ENCODE measurements around the gene PRLR. TPM values are rescaled to one million over a fixed set of nuclear protein-coding genes. Genes with fewer than 3 reads are reported as not detected.

The PRLR gene
- total and polyA plus RNA-seq, 2 of the 13 experiments (the other 11 are each of a cell fraction or from before 2014, with no cell fraction given), result 12.2 to 13.3 TPM

DNA sequence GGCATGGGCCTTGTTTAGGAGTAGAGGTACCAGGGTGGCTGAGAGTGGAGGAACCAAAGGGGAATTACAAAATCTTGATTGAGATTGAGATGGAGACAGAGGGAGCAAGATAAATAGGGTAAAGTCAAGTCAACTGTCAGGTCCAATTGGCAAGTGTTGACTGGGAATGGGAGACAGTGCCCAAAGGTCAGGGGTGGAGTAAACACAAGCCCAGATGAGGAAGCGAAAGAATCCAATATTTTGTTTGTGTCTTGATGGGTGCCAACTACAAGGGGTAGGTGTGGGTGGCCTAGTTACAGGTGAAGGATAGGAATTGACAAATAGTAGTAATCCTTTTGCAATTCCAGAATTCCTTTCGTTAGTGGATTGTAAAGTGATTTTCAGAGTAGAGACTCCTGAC, 107.5 kb downstream of the PRLR start (continued):
- TF ChIP-seq, protein P1, sequence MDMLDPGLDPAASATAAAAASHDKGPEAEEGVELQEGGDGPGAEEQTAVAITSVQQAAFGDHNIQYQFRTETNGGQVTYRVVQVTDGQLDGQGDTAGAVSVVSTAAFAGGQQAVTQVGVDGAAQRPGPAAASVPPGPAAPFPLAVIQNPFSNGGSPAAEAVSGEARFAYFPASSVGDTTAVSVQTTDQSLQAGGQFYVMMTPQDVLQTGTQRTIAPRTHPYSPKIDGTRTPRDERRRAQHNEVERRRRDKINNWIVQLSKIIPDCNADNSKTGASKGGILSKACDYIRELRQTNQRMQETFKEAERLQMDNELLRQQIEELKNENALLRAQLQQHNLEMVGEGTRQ (IDR thresholded peaks at IDR 0.05; ENCODE audit: low read depth, low read length), result no peak
- TF ChIP-seq, protein P1 (CRISPR knock-in tag; IDR thresholded peaks at IDR 0.05; ENCODE audit: borderline replicate concordance), result no peak
- no peak for TF ChIP-seq TGIF2 (CRISPR knock-in tag; IDR thresholded peaks at IDR 0.05)

GRCh38 chr5:35120715-35121114, 109.6 kb downstream of the PRLR start:
- CTCF ChIA-PET (ENCODE audit: low intra/inter-chr PET ratio, low total read pairs), result no interaction called here
- intact Hi-C loops (cut with micrococcal nuclease; ENCODE audit: unreplicated experiment), result loop anchor here (5.0 kb wide), 1 partner anchor 37 kb away; no protein-coding TSS in a partner anchor
- H2AFZ ChIP-seq (ENCODE audit: low read length), result no peak overlapping the region
- no peaks in the 10 kb centered on the region for H3K9me3 ChIP-seq (ENCODE audit: low read length)
- no peak overlapping the region for H3K4me2 ChIP-seq (ENCODE audit: low read depth, low read length)
- H3K4me1 ChIP-seq (ENCODE audit: insufficient read depth, low read length), result peaks cover 49% of the 10 kb centered on the region
- no peak for FAIRE-seq
- H3K9ac ChIP-seq (ENCODE audit: insufficient read depth, low read depth, low read length), result no peak overlapping the region
- 100% methylated on average over 1 of the region's 1 CpG for WGBS (ENCODE audit: low lambda C conversion rate)
- no peak overlapping the region for H3K4me3 ChIP-seq (replicated peaks in 1 of 3; ENCODE audit: insufficient read depth in 1 of 3, low read depth in 2 of 3, low read length in 3 of 3)
- peaks cover 0 to 5% of the 10 kb centered on the region in 2 experiments; a peak in 1 of 5 replicates for H3K36me3 ChIP-seq (replicated peaks in 1 of 2; ENCODE audit: control insufficient read depth in 1 of 2, insufficient read depth in 2 of 2, low read length in 2 of 2)
- H4K20me1 ChIP-seq (ENCODE audit: insufficient read depth, low read length), result no peaks in the 10 kb centered on the region
- DNase-seq (ENCODE audit: low spot score), result no peak
- H3K79me2 ChIP-seq (ENCODE audit: insufficient read depth, low read length), result no peaks in the 10 kb centered on the region
- no peak for ATAC-seq
- in situ Hi-C loops (cut with HindIII; ENCODE audit: extremely low pct_ligation_motif_present, low pct_unique_long_range_greater_than_20kb), result no loop called here
- POLR2A ChIA-PET, result no interaction called here
- no peak overlapping the region for H3K27ac ChIP-seq (ENCODE audit: extremely low read length, insufficient read depth, low read length)
- no TSS peak for BruUV-seq (replicated peaks)
- no peaks in the 10 kb centered on the region for H3K27me3 ChIP-seq (ENCODE audit: control insufficient read depth in 1 of 2, insufficient read depth in 2 of 2, low read length in 2 of 2)
- TF ChIP-seq ZNF512 (CRISPR knock-in tag; IDR thresholded peaks at IDR 0.05) (no peak), PCBP2 (optimal IDR thresholded peaks at IDR 0.05; ENCODE audit: low read depth, low read length, poor library complexity, severe bottlenecking) (no peak), THAP11 (CRISPR knock-in tag; IDR thresholded peaks at IDR 0.05) (no peak), PLSCR1 (CRISPR knock-in tag; IDR thresholded peaks at IDR 0.05; ENCODE audit: borderline replicate concordance) (no peak), ZNF562 (CRISPR knock-in tag; IDR thresholded peaks at IDR 0.05; ENCODE audit: borderline replicate concordance) (no peak), SOX6 (IDR thresholded peaks at IDR 0.05) (no peak), SOX6 (CRISPR knock-in tag; IDR thresholded peaks at IDR 0.05) (no peak), MXD4 (CRISPR knock-in tag; IDR thresholded peaks at IDR 0.05) (no peak)
- TF ChIP-seq, protein P2, sequence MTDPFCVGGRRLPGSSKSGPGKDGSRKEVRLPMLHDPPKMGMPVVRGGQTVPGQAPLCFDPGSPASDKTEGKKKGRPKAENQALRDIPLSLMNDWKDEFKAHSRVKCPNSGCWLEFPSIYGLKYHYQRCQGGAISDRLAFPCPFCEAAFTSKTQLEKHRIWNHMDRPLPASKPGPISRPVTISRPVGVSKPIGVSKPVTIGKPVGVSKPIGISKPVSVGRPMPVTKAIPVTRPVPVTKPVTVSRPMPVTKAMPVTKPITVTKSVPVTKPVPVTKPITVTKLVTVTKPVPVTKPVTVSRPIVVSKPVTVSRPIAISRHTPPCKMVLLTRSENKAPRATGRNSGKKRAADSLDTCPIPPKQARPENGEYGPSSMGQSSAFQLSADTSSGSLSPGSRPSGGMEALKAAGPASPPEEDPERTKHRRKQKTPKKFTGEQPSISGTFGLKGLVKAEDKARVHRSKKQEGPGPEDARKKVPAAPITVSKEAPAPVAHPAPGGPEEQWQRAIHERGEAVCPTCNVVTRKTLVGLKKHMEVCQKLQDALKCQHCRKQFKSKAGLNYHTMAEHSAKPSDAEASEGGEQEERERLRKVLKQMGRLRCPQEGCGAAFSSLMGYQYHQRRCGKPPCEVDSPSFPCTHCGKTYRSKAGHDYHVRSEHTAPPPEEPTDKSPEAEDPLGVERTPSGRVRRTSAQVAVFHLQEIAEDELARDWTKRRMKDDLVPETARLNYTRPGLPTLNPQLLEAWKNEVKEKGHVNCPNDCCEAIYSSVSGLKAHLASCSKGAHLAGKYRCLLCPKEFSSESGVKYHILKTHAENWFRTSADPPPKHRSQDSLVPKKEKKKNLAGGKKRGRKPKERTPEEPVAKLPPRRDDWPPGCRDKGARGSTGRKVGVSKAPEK (CRISPR knock-in tag; IDR thresholded peaks at IDR 0.05; ENCODE audit: borderline replicate concordance), result no peak
- TF ChIP-seq, protein P3, sequence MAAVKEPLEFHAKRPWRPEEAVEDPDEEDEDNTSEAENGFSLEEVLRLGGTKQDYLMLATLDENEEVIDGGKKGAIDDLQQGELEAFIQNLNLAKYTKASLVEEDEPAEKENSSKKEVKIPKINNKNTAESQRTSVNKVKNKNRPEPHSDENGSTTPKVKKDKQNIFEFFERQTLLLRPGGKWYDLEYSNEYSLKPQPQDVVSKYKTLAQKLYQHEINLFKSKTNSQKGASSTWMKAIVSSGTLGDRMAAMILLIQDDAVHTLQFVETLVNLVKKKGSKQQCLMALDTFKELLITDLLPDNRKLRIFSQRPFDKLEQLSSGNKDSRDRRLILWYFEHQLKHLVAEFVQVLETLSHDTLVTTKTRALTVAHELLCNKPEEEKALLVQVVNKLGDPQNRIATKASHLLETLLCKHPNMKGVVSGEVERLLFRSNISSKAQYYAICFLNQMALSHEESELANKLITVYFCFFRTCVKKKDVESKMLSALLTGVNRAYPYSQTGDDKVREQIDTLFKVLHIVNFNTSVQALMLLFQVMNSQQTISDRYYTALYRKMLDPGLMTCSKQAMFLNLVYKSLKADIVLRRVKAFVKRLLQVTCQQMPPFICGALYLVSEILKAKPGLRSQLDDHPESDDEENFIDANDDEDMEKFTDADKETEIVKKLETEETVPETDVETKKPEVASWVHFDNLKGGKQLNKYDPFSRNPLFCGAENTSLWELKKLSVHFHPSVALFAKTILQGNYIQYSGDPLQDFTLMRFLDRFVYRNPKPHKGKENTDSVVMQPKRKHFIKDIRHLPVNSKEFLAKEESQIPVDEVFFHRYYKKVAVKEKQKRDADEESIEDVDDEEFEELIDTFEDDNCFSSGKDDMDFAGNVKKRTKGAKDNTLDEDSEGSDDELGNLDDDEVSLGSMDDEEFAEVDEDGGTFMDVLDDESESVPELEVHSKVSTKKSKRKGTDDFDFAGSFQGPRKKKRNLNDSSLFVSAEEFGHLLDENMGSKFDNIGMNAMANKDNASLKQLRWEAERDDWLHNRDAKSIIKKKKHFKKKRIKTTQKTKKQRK (IDR thresholded peaks at IDR 0.05; ENCODE audit: low read length), result no peak
